BJ (cell line): ENCODE measurements around the gene ANKRD2. TPM values are rescaled to one million over a fixed set of nuclear protein-coding genes. Genes with fewer than 3 reads are reported as not detected.

Source experiments
- CTCF ChIA-PET: fragments of 350-600 bp; formaldehyde crosslinking; extraction: SDS; loops from one replicate; lab custom pipeline; 2021; ENCODE audit warnings: antibody characterized with exemption, inconsistent platforms; lab: Yijun Ruan, JAX
- POLR2A ChIA-PET: fragments of 300-600 bp; sonication (Branson Sonifier 250); formaldehyde crosslinking; extraction: SDS; loops from one replicate; lab custom pipeline; 2021; ENCODE audit warnings: antibody characterized with exemption; lab: Charles Lee
- DNase-seq: peaks from one replicate; pipeline ENCODE4 v3.0.0-alpha.2; 2011; ENCODE audit warnings: low read depth
- H3K27me3 ChIP-seq: 2 replicates; pipeline ENCODE4 v1.6.0; 2011; ENCODE audit warnings: low read length; ENCODE audit not compliant: control insufficient read depth, insufficient read depth
- H3K36me3 ChIP-seq: 2 replicates; pipeline ENCODE4 v1.5.1; 2011; ENCODE audit warnings: low read length; ENCODE audit not compliant: control insufficient read depth, insufficient read depth
- H3K4me3 ChIP-seq: 2 replicates; pipeline ENCODE4 v1.5.1; 2011; ENCODE audit warnings: low read depth, mild to moderate bottlenecking, control low read depth, low read length
- CTCF ChIP-seq: IDR thresholded peaks from 2 replicates; pipeline ENCODE4 v1.5.1; 2011; ENCODE audit warnings: low read depth, mild to moderate bottlenecking, control low read depth, inconsistent platforms, low read length, moderate library complexity; ENCODE audit not compliant: insufficient read depth
- polyA plus RNA-seq: library from polyadenylated mRNA; depleted of rRNA; stranded (reverse); fragments of >200 nt; gene quantifications from 2 replicates; pipeline ENCODE4 v1.2.3, GENCODE V29; 2011

The ANKRD2 gene
- polyA plus RNA-seq, 1 experiment = 0.37 TPM

GRCh38 chr10:97529685-97530465 lies 42.7 kb upstream of the ANKRD2 start:
- Histone ChIP-seq H3K36me3 (no peaks in the 10 kb centered on the region), H3K27me3 (no peaks in the 10 kb centered on the region), H3K4me3 (no peak overlapping the region)
- POLR2A ChIA-PET = interaction anchor here (0.9 kb wide), 1 partner anchor 10 kb away, joined by 3 read pairs; no protein-coding TSS in a partner anchor
- no peak for TF ChIP-seq CTCF
- DNase-seq = no peak
- CTCF ChIA-PET = interaction anchor here (1.0 to 1.4 kb wide), 2 partner anchors 8 to 24 kb away, joined by 3 to 4 read pairs; no protein-coding TSS in a partner anchor

GRCh38 chr10:97531401-97531986 lies 41.1 kb upstream of the ANKRD2 start:
- CTCF ChIA-PET = interaction anchor here (0.9 to 1.0 kb wide), 2 partner anchors 22 to 69 kb away, joined by 3 read pairs; no protein-coding TSS in a partner anchor
- Histone ChIP-seq H3K36me3 (no peaks in the 10 kb centered on the region), H3K4me3 (no peak overlapping the region), H3K27me3 (no peaks in the 10 kb centered on the region)
- POLR2A ChIA-PET = no interaction called here
- no peak for DNase-seq
- no peak for TF ChIP-seq CTCF

- H3K27me3 ChIP-seq = no peaks in the 10 kb centered on the region
- no peak for TF ChIP-seq CTCF
- no peak overlapping the region for H3K4me3 ChIP-seq
- POLR2A ChIA-PET = interaction anchor here (1.2 kb wide), 1 partner anchor 34 kb away, joined by 7 read pairs; the partner anchor contains the start of gene UBTD1
- DNase-seq = no peak
- no peaks in the 10 kb centered on the region for H3K36me3 ChIP-seq
- CTCF ChIA-PET = interaction anchor here (1.1 to 3.1 kb wide), 5 partner anchors 11 to 80 kb away, joined by 3 to 43 read pairs (median 5); no protein-coding TSS in a partner anchor
Measured at GRCh38 chr10:97532935-97533671, 39.5 kb upstream of the ANKRD2 start.

GRCh38 chr10:97533888-97534287 lies 38.7 kb upstream of the ANKRD2 start:
- DNase-seq = no peak
- H3K4me3 ChIP-seq = no peak overlapping the region
- CTCF ChIA-PET = interaction anchor here (1.0 to 3.1 kb wide), 11 partner anchors 12 to 111 kb away, joined by 3 to 43 read pairs (median 5); no protein-coding TSS in a partner anchor
- POLR2A ChIA-PET = interaction anchor here (0.6 kb wide), 1 partner anchor 115 kb away, joined by 3 read pairs; no protein-coding TSS in a partner anchor
- no peaks in the 10 kb centered on the region for H3K27me3 ChIP-seq
- no peak for TF ChIP-seq CTCF
- H3K36me3 ChIP-seq = no peaks in the 10 kb centered on the region
